B cell (primary cell): ENCODE results near the gene OGDHL.

Experiments
- CTCF ChIP-seq: fragments of 200-600 bp; IDR thresholded peaks from one replicate; pipeline ENCODE4 v1.8.0; 2022; ENCODE audit warnings: antibody characterized with exemption, mild to moderate bottlenecking
- EZH2 ChIP-seq: IDR thresholded peaks from 2 replicates; pipeline ENCODE4 v1.6.1; 2012; ENCODE audit warnings: borderline replicate concordance, low read depth, mild to moderate bottlenecking, moderate library complexity, low read length; ENCODE audit not compliant: insufficient read depth, poor library complexity, severe bottlenecking

GRCh38 chr10:49775014-49775413 lies 12.9 kb upstream of the OGDHL start:
- no peak for TF ChIP-seq CTCF
- no peak for TF ChIP-seq EZH2
